Heart right ventricle (tissue), 16 donors: ENCODE measurements around the gene KREMEN1. TPM values are rescaled to one million over a fixed set of nuclear protein-coding genes. Genes with fewer than 3 reads are reported as not detected.

Experiments
- ATAC-seq, 8 donors: fragments of 200-7000 bp; cut with Tn5 transposase; one replicate each; pipeline ENCODE4 v1.9.1; 2020; ENCODE audit warnings: mild to moderate bottlenecking in 8 of 8, moderate library complexity in 8 of 8, moderate number of reproducible peaks in 1 of 8
- DNase-seq, 2 donors: peaks; one replicate each; pipeline ENCODE4 v3.0.0-alpha.2; 2020
- H3K27ac ChIP-seq, 10 donors: fragments of 200-600 bp; sonication (generic) in 2 of 10; one replicate each; pipeline versions ENCODE4 v1.5.0 to v1.8.0; 2020 to 2022; ENCODE audit warnings: mild to moderate bottlenecking in 3 of 10
- H3K27me3 ChIP-seq, 7 donors: fragments of 200-600 bp; one replicate each; pipeline ENCODE4 v1.8.0; 2021 to 2022; ENCODE audit warnings: mild to moderate bottlenecking in 2 of 7
- H3K36me3 ChIP-seq, 9 donors: fragments of 200-600 bp; sonication (generic) in 1 of 9; one replicate each; pipeline versions ENCODE4 v1.5.0 to v1.8.0; 2020 to 2022; ENCODE audit warnings: mild to moderate bottlenecking in 2 of 9
- H3K4me1 ChIP-seq, 9 donors: fragments of 200-600 bp; sonication (generic) in 1 of 9; one replicate each; pipeline versions ENCODE4 v1.5.0 to v1.8.0; 2020 to 2022; ENCODE audit warnings: mild to moderate bottlenecking in 4 of 9
- H3K4me3 ChIP-seq, 10 donors: fragments of 200-600 bp; sonication (generic) in 2 of 10; one replicate each; pipeline versions ENCODE4 v1.5.0 to v1.8.0; 2020 to 2022; ENCODE audit warnings: mild to moderate bottlenecking in 7 of 10, moderate library complexity in 2 of 10
- H3K9me3 ChIP-seq, 11 donors: fragments of 200-600 bp in 10 of 11; sonication (generic) in 2 of 11; one replicate each; pipeline versions ENCODE4 v1.5.0 to v1.8.0; 2013 to 2022; ENCODE audit warnings: mild to moderate bottlenecking in 2 of 11, control low read depth in 1 of 11, moderate library complexity in 1 of 11
- CTCF ChIP-seq, 9 donors: fragments of 200-600 bp; sonication (generic) in 2 of 9; IDR thresholded peaks; one replicate each; pipeline versions ENCODE4 v1.5.0 to v1.8.0; 2021 to 2022; ENCODE audit warnings: antibody characterized with exemption in 9 of 9, mild to moderate bottlenecking in 5 of 9, moderate library complexity in 1 of 9
- WGBS, 2 donors: extraction: QIAGEN DNeasy Blood & Tissue Kit; methylation state at CpG; one replicate each; pipeline ENCODE4 v1.1.7; 2013; ENCODE audit warnings: inconsistent platforms in 1 of 2; 5-methylcytosine and 5-hydroxymethylcytosine counted together
- intact Hi-C, 10 donors: fragments of 100-400 bp; cut with DNase I; formaldehyde crosslinking; loops; one replicate each; pipeline versions ENCODE4 v1.11.1 to v1.14.2; 2022
- polyA plus RNA-seq, 2 donors: library from polyadenylated mRNA; stranded (reverse); fragments of 200-250 nt; gene quantifications; one replicate each; pipeline ENCODE4 v1.2.3, GENCODE V29; 2013
- total RNA-seq, 10 donors: library from RNA; stranded (reverse); fragmentation: NEBNext Ultra II Directional in 3 of 10; extraction: Animal tissue kit (Norgen Biotek cat#: 25700) in 3 of 10; gene quantifications; one replicate each; pipeline versions ENCODE4 v1.2.1 to v1.2.4, GENCODE V29; 2021 to 2023
- donor health status: Arrhythmogenic right ventricular cardiomyopathy.
- donor health status: ischemic (EF 13 %, LVEDD 7.1; RV severe dilation, severe dysfunction).
- donor health status: healthy with polysubstance abuse.
- donor health status: DM: no; HTN: yes; CAD: no.
- donor health status: DM: no; HTN: no; CAD: no.
- donor health status: ischemic (EF 25% LVEDD 6.9; RV normal size, moderate dysfunction).
- donor health status: ischemic (EF 25% LVEDD 5.7; RV mildly dilated, moderate dysfunction).
- donor health status: healthy.
- donor health status: DM: yes; HTN: yes; CAD: no.
- donor health status: Ischemic cardiomyopathy.
- donor health status: ischemic (EF 35%, LVEDD 5.7; RV mildly dilated, moderate dysfunction).
- donor health status: nonischemic (EF 11% LVEDD 7.7; RV severe dilation, severe dysfunction).
- donor health status: DM: yes; HTN: yes; CAD: no.
- donor health status: PGD.
- donor health status: ischemic (EF 29% LVEDD 5.4; RV normal size, mild dysfunction).
- donor health status: nonischemic (EF 23%, LVEDD 6.1; RV moderate dilation, normal function).

KREMEN1 gene
- total and polyA plus RNA-seq, 12 donors, result 7.4 to 46.3 (median 36.5) TPM

GRCh38 chr22:29112121-29112520, 39.3 kb downstream of the KREMEN1 start:
- H3K4me3 ChIP-seq, result no peak overlapping the region
- no peaks in the 10 kb centered on the region for H3K36me3 ChIP-seq
- DNase-seq, result no peak
- ATAC-seq, result no peak
- H3K9me3 ChIP-seq, result no peaks in the 10 kb centered on the region
- no peak overlapping the region for H3K27ac ChIP-seq
- H3K27me3 ChIP-seq, result no peaks in the 10 kb centered on the region
- peaks cover 0 to 18% (median 3%) of the 10 kb centered on the region in 9 donors for H3K4me1 ChIP-seq
- 92 to 93% methylated on average over 3 of the region's 3 CpGs for WGBS, 2 donors
- no peak for TF ChIP-seq CTCF (IDR thresholded peaks at IDR 0.05)
- intact Hi-C loops, result no loop called here

GRCh38 chr22:29112681-29113080, 39.8 kb downstream of the KREMEN1 start:
- intact Hi-C loops, result no loop called here
- no peak for ATAC-seq
- WGBS, 2 donors, result 87% methylated on average over 7 of the region's 7 CpGs

GRCh38 chr22:29113319-29113718, 40.5 kb downstream of the KREMEN1 start:
- no peak for TF ChIP-seq CTCF (IDR thresholded peaks at IDR 0.05)
- H3K4me3 ChIP-seq, result no peak overlapping the region
- 90 to 91% methylated on average over 4 of the region's 4 CpGs for WGBS, 2 donors
- no peaks in the 10 kb centered on the region for H3K36me3 ChIP-seq
- H3K27me3 ChIP-seq, result no peaks in the 10 kb centered on the region
- intact Hi-C loops, result no loop called here
- no peak for DNase-seq
- peaks cover 0 to 18% (median 4%) of the 10 kb centered on the region in 9 donors for H3K4me1 ChIP-seq
- no peak overlapping the region for H3K27ac ChIP-seq
- no peak for ATAC-seq
- H3K9me3 ChIP-seq, result no peaks in the 10 kb centered on the region

More at GRCh38 chr22:29112681-29113080, 39.8 kb downstream of the KREMEN1 start:
- H3K4me1 ChIP-seq, result peaks cover 0 to 18% (median 3%) of the 10 kb centered on the region in 9 donors
- no peak overlapping the region for H3K4me3 ChIP-seq
- H3K9me3 ChIP-seq, result no peaks in the 10 kb centered on the region
- no peak for DNase-seq
- no peaks in the 10 kb centered on the region for H3K36me3 ChIP-seq
- no peaks in the 10 kb centered on the region for H3K27me3 ChIP-seq
- H3K27ac ChIP-seq, result no peak overlapping the region
- no peak for TF ChIP-seq CTCF (IDR thresholded peaks at IDR 0.05)

GRCh38 chr22:29114392-29114791, 41.6 kb downstream of the KREMEN1 start:
- WGBS, 2 donors, result 73 to 87% methylated on average over 4 of the region's 4 CpGs
- ATAC-seq, result no peak
- DNase-seq, result no peak
- H3K27ac ChIP-seq, result no peak overlapping the region
- H3K27me3 ChIP-seq, result no peaks in the 10 kb centered on the region
- H3K36me3 ChIP-seq, result no peaks in the 10 kb centered on the region
- H3K9me3 ChIP-seq, result no peaks in the 10 kb centered on the region
- no peak overlapping the region for H3K4me3 ChIP-seq
- intact Hi-C loops, result no loop called here
- TF ChIP-seq CTCF (IDR thresholded peaks at IDR 0.05), result no peak
- H3K4me1 ChIP-seq, result peaks cover 0 to 18% (median 7%) of the 10 kb centered on the region in 9 donors
